Epidermal melanocyte (primary cell): ENCODE results near the gene IDH2.

Experiments used
- DNase-seq: peaks from one replicate; pipeline ENCODE4 v3.0.0; 2011; ENCODE audit warnings: low spot score; ENCODE audit not compliant: insufficient read length

The IDH2 gene

DNA sequence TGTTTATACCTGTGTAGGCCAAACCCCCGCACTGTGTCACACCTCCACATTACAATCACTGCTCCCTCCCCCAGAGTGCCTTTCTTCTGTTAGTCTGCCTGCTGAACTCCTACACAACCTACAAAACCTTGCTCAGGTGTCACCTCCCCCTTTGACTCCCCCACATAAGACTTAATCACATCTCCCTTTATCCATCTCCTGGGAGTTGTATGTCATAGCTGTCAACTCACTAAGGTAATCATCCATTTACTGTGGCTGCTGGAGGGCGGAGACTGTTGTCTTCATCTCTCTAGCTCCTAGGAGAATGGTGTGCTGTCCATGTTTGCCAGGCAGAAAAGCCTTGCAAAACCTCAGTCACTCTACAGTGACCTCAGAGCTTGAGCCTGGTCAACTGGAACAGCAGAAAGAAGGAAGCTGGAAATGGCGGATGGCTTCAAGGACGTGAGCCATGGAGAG lies 57.3 kb downstream of the IDH2 start:
- DNase-seq, result no peak

DNA sequence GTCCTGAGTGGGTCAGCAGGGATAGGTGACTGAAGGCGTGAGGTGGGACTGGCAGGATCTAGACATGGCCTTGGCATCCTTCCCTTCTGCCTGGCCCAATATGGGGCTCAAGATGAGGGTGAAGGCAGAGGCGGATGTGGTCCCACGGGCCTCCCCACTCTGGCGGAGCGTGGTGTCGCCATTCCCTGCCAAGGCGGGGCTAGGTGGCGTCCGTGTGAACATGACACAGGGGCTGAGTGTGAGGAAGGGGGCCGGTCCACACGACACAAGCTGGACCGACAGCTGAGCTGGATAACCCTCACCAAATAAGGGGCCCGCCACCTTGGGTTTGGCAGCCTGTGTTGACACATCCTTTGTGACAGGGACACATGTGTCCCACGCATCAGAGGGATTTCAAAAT lies 58.1 kb downstream of the IDH2 start:
- no peak for DNase-seq

DNA sequence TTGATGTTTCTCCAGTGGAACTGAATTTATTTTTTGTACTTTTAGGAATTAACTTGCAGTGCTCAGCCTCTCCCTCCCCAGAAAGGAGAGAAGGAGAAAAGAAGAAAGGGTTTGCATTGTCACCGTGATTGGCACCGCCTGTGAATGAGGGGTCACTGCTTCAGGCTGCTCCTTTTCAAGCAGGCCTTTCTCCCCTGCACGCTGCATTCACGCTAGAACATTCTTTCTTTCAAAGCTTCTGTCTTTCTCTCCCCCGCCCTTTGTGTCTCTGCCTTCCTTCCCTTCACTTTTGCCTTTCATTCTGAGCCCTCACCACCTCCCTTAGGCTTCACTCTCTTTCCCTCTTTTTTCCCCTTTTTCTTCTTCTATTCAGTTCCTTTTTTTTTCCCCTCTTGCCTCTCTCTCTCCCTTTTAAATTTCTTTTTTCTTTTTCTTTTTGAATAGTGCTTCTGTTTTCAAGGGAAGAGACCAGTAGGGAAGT lies 58.7 kb downstream of the IDH2 start:
- no peak for DNase-seq

DNA sequence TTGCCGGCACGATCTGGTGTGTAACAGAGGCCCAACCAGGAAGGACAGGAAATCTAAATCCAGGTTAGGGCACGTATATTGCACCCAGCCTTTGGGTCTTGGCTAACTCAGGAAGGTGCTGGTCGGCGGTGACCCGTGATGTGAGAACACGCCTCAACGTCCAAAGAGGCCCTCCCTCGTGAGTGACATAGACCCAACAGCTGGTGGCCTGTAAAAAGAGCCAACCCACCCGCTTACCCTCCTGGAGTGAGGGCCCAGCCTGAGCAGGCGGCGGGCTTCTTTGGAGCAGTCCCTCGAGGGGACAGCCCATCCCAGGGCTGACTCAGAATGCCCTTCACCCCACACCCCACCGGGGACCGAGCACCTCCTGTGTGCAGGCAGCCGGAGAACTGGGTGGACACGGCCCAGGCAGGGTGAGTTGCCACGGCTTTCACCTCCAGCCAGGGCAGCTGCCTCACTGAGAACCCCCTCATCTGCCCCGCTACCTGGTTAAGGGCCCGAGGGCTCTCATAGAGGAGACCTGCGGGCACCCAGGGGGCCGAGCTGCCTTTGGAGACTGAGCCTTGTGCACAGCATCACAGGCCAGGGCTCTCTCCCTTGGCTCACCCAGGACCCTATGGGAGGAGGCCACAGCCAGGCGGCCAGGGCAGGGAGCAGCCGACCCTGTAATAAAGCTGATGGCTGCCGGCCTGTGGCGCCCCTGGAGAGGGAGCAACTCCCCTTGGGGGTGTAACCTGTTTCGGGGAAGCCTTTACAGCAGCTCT lies 59.3 kb downstream of the IDH2 start:
- DNase-seq, result no peak

GRCh38 chr15:90042356-90042755 lies 59.9 kb downstream of the IDH2 start:
- DNase-seq, result no peak

- DNase-seq, result no peak
Measured at GRCh38 chr15:90040618-90041017, 61.6 kb downstream of the IDH2 start.

DNA sequence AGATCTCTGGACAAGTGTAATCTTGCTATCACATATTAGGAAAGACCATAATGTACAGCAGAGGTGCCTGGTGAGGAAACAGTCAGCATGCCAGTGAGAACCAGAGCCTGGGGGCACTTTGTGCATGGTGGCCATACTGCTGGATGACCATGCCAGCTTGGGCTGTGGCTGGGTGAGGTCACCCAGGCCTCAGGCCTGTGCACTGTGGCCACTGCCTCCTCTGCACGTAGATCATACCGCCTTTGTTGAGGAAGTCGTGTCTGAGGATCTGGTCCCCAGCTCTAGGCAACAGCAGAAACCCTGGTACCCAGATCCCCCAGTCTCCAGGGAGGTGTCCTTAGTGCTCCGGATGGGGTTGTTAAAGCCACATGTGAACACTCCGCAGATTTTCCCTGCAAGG lies 62.3 kb downstream of the IDH2 start:
- DNase-seq, result no peak

DNA sequence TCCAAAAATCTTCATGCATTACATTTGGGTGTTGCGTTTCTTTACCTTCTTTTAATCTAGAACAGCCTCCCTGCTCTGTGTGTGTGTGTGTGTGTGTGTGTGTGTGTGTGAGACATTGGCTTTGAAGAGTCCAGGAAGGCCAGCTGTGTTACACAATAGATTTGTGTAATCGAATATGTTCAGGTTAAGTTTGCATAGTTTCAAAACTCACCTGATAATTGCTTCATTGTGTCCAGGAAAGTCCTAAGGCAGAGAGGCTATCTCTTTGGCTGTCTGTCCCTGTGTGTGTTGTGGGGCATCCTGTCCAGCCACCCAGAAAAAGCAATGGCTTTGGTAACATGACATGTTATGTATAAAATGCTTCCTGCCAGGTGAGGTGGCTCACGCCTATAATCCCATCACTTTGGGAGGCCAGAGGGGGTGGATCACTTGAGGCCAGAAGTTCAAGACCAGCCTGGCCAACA lies 63.6 kb downstream of the IDH2 start:
- DNase-seq, result no peak

GRCh38 chr15:90037961-90038631 lies 64.2 kb downstream of the IDH2 start:
- DNase-seq, result no peak

- no peak for DNase-seq
Measured at GRCh38 chr15:90037511-90037860, 64.8 kb downstream of the IDH2 start.

- no peak for DNase-seq
Measured at GRCh38 chr15:90036806-90037510, 65.3 kb downstream of the IDH2 start.

DNA sequence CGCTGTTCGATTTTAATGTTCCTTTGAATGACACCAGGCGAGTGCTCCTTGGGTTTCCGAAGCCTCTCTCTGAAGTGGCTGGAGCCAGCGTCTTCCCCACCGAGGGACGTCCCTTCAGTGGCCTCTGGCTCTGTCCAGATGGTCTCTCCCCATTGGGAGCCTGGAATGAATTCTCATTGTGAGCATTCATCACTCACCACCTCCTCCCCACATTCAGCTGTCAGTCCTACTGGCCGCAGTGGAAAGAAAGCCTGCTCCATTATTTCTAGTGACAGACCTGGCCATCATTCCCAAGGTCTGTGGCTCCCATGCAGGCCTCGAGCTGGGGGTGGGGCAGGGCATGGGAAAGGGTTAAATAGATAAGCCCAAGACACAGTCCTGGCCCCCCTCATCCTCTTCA lies 65.9 kb downstream of the IDH2 start:
- DNase-seq, result no peak

DNA sequence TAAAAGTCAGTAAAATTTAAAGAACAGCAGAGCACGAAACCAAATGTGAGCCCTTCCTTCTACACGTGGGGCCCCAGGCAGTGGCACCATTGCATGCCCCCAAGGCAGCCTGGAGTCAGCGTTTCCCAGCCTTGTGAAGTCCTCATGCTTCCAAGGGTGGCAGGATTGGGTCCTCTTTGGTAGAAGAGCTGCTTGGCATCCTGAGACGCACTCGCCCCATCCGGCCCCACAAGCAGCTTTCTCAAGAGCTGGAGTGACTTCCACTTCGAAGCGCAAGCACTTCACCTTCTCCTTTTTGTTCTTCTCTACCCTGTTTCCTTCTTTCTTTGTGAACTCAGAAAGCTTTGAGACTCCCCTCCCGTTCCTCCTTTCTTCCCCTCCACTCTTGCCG lies 66.4 kb downstream of the IDH2 start:
- no peak for DNase-seq

GRCh38 chr15:90035095-90035839 lies 67.0 kb downstream of the IDH2 start:
- no peak for DNase-seq

DNA sequence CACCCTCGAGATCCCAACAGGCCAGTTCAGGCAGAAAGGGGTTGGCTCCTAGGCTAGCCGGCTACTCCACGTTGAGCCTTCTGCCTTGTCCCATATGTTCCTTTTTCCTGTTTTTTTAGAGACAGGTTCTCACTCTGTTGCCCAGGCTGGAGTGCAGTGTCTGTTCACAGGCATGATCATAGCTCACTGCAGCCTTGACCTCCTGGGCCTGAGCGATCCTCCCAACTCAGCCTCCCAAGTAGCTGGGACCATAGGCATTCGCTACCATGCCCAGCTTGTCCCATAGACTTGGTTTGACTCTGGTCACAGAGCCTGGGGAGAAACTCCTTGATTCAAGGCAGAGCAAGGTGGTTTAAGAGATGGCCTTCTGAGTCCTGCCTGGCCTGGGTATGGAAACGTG lies 68.8 kb downstream of the IDH2 start:
- no peak for DNase-seq
